HG02798 (cell line): ENCODE data around the gene PALLD.
"Not testable (repeated sequence)": the region's sequence is repeated elsewhere in the genome, so short reads cannot be mapped to it uniquely, and the experiment has no call there.

Source experiments
- ATAC-seq: cut with Tn5 transposase; IDR thresholded peaks from one replicate; pipeline ENCODE4 v1.9.1; 2021; ENCODE audit warnings: mild to moderate bottlenecking; ENCODE audit not compliant: unreplicated experiment, poor library complexity

Gene PALLD

GRCh38 chr4:168802222-168802621, 305.4 kb downstream of the PALLD start:
- ATAC-seq: no peak

DNA sequence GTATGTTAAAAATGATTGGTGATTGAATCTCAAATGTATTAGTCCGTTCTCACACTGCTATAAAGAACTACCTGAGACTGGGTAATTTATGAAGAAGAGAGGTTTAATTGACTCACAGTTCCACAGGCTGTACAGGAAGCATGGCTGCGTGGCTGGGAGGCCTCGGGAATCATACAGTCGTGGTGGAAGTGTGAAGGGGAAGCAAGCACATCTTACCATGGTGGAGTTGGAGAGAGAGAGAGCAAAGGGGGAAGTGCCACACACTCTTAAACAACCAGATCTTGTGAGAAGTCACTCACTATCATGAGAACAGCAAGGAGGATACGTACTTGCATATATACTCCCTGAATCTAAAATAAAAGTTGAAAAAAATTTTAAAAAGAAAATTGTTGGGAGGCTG, 306.2 kb downstream of the PALLD start:
- not testable (repeated sequence) for ATAC-seq

GRCh38 chr4:168803732-168804131, 306.9 kb downstream of the PALLD start:
- ATAC-seq: no peak

DNA sequence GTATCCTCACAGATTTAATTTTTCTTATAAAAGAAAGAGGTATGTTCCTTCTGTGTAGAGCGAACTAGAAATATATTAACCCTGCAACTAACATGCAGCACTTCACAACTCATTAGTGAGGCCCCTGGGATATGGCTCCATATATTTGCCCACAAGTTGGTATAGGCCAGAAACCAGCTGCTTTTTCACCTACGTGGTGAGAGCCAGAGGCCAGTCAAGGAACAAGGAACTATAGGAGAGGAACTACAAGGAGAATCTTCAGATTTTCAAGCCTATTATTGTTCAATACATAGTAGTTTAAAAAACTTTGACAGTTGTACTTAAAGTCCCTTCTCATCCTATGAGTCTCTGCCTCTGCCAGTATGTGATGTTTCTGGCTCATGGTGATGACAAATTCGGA, 307.3 kb downstream of the PALLD start:
- no peak for ATAC-seq

- no peak for ATAC-seq
These were observed 308.5 kb downstream of the PALLD start for GRCh38 chr4:168805341-168805740.

- ATAC-seq: not testable (repeated sequence)
These were observed 309.4 kb downstream of the PALLD start for GRCh38 chr4:168806247-168806646.

GRCh38 chr4:168811207-168811606, 314.4 kb downstream of the PALLD start:
- ATAC-seq: no peak

GRCh38 chr4:168811786-168812651, 315.2 kb downstream of the PALLD start:
- no peak for ATAC-seq

DNA sequence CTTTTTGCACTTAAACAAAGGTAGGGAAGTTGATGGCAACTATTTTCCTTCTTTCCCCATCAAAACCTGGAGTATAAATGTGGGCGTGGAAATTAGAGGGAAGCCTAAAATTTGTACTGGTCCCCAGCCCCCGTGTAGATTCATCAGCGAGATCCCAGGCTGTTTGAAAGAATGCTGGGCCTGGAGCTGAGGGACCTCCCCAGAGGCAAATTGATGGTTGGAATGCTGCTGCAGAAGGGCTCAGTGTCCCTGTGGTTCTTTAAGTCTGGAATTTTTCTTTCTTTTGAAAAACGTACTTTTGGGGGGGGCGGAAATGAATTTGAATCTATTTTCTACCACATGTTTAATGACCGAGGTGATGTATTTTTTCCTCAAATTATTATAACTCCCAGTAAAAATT, 316.0 kb downstream of the PALLD start:
- ATAC-seq: no peak

DNA sequence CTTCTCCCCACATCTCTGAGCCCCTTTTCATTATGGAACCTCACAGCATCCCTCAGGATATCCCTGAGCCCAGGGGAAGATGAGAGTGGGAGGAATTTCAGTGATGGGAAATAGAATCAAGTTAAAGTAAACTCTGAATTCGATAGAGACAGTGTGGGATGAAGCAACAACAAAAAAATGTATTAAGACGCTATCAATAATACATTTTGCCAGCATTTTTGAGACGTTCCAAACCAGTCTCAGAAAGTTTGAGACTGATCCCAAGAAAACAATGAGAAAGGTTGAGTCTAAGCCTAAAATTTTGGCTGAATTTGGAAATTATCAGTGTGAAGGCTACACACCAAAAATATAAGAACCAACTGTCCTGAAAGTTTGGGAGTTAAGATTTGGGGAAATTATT, 317.0 kb downstream of the PALLD start:
- ATAC-seq: no peak

DNA sequence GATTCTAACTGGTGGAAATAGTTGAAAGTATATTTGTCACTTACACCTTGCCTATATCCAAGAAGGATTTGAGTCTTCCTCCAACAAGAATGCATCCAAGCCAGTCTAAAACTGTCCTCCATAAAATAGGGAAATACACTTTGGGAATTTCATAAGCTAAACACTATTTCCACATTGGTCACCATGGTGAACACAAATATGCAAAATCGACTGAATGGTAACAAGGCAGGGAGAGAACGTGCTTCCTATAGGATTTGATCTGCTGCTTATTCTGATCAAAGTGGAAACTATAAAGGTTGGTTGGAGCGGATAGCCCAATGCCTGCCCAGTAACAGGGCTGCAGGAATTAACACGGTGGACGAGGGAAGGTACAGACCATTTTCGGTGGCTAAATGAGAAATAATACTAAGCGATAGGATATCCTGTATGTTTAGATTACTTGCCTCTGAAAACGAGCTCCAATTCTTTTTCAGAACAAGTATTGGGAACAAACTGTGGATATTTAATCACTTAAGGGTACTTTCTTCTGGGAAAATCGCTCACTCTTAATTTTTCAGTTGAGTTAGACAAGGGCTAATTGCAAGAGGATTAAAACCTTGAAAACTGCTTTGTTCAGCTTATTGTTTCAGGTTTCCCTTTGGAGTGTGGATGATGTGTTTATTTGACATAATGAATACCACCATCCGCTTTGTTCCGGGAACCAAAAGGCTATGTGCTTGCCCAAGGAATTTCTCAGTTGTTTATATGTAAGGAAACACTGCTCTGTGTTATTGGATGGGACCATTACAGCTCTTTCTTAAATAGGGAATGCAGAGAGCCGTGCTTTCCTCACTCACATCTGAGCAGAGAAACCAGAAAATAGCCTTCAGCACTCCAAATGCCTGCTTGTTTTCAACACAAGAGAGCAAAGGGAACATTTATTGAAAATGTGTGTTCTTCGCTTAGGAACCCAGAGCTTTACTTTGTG, 318.8 kb downstream of the PALLD start:
- ATAC-seq: no peak

GRCh38 chr4:168817370-168817769, 320.5 kb downstream of the PALLD start:
- ATAC-seq: no peak

DNA sequence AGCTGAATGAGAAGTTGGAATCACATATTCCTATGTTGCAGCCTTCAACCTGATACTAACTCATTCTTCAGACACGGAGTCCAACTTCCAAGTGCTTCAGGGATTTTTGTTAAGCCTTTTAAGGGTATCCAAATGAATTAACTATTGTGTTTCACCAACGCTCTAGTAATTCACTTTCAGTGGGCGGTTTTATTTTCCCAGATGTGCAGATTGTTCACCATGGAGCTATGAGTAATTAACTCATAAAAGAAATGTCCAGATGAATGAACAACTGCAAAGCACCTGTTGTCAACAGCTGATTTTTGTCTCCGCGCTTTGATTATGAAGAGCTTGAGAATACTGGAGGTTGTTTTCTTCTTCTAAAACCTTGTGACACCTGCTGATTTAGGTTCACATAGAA, 325.6 kb downstream of the PALLD start:
- no peak for ATAC-seq

DNA sequence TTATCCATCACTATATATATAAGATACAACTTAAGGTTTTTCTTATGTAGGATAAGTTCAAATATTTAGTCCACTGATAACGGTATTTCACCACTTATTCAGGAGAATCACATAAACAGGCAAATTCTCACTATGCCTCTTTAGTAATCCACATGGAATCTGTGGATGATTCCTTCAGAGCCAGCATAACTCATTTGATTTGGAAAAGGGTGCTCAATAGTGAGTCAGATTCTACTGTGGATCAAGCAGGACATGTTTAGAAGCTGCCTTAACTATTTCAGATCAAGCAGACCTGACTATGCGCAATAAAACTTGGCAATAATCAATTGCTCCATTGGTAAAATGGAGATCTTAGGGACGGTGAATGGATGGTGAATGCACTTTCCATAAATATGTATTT, 329.1 kb downstream of the PALLD start:
- ATAC-seq: no peak

DNA sequence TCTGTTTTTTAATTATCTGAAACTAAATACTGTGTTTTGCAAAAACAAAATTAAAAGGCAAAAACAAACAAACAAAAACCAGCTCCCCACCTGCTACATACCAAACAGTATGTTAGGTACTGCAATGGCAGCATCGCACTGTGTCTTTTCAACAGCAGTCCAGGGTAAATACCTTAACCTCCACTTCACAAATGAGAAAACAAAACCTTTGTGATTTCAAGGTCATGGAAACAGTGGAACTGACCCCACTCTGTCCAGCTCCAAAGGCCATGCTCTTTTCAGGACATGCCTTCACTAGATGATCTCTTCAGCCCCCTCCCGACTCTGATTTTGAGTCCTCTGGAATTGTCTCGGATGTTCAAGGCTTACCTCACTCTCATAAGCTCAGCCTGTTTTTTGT, 329.8 kb downstream of the PALLD start:
- no peak for ATAC-seq

GRCh38 chr4:168830777-168831512, 334.1 kb downstream of the PALLD start:
- no peak for ATAC-seq

DNA sequence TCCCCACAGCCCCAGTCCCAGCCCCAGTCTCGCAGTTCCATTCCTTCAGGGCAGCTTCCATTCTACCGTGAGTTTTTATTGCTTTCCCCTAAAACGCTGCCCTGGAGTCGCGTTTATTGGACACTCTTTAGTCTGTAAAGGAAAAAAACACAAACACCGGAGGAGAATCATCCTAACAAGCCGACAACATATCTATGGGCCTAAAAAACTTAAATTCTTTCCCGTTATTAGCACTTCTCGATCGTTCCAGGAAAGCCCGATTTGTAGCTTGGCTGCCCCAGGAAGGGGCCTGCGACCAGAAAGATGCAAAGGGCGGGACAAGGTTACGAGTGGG, 334.7 kb downstream of the PALLD start:
- peak; percentile 1 for ATAC-seq

DNA sequence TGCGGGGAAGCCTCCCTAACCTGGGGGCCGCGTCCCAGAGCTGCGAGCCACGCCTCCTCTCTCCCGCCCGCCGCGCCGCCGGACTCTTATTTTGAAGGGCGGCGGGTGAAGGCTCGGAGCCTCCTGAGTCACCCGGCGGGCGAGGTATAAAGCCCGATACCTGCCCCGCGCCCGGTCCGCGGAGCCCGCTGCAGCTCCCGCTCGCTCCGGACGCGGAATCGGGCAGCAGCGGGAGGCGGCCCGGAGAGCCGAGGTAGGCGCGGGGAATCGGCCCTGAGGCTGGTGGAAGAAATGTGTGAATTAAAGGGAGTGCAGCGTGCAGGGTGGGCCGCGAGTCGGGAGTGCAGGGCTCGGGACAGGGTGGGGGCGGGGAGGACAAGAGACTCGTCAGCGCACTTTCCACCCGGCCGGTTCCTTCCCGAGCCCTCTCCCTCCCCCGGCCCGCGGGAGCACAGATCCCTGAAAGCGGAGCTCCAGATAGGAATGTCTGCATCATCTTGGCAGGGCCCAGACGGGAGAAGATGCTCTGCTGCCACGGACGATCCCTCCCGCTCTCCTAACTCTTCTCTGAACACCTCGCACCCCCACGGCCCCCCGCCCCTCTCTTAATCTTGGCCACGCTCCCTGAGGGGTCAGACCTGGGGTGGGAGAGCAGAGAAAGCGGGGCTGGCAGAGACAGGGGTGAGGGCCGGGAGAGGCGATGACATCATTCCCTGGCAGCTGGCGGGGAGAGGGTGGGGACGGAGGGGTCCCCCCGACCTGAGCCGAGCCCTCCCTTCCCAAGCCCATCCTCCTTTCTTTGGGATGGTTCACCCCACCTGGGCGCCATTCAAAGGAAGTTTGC, 335.3 kb downstream of the PALLD start:
- ATAC-seq: peak; percentile 94

GRCh38 chr4:168832763-168833575, 336.1 kb downstream of the PALLD start:
- no peak for ATAC-seq
